Measurements from ENCODE around the gene UBE3A. TPM values are rescaled to one million over a fixed set of nuclear protein-coding genes. Genes with fewer than 3 reads are reported as not detected.

UBE3A gene
- 100 to 1,000 TPM; 115 to 140 TPM for total RNA-seq
- polyA plus RNA-seq = 100 to 1,000 TPM; 122 to 127 TPM

DNA sequence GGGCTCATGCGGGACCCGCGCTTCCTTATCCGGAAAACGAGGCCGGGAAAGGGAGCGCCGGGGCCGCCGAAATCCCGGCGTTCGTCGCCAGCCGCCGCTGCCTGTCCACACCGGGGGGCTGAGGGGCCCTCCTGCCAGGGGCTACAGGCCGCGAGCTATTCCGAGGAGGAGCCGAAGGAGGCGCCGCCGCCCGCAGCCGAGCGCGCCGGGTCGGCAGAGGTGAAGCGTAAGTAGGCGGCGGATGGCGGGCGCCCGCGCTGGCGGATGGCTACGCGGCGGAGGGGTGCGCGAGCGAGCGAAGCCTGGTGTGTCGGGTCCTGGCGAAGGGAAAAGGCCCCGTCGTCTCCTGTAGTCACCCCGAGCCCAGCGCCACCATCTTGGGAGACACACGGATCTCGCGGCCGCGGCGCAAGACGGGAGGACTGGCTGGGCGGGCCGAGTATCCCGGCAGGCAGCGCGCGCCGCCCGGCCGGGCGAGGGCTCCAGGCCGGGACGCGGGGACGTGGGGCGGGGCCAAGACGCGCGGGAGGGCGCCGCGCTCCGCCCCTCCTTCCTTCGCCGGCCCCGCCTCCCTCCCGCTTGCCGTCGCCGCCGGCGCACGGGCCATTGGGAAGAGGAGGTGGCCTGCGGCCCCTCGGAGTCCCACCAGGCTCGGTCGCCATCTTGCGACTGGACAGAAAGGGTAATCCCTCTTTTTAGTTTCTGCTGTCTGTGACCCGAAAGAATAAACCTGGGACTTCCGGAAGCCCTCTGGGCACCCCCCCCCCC is at the start of gene UBE3A:
UBE3A (minus strand) TSS at position 424 of the 768 bp plus-strand sequence. CDS start 29,917 bp downstream, outside the sequence.
- Histone ChIP-seq H3K4me3 (ENCODE audit: low read length in 2 of 2) (peak within 1 kb of the TSS; percentile 67 to 73), H3K9me3 (ENCODE audit: control insufficient read depth in 1 of 2, low read length in 2 of 2) (no peaks in the 10 kb centered on the region), H3K36me3 (ENCODE audit: insufficient read depth, low read length) (no peaks in the 10 kb centered on the region), H3K4me1 (ENCODE audit: insufficient read depth, low read length) (peaks cover 43% of the 10 kb centered on the region), H3K27me3 (ENCODE audit: insufficient read depth, low read length) (no peaks in the 10 kb centered on the region), H3K27ac (ENCODE audit: low read depth, low read length) (peak within 1 kb of the TSS; percentile 84)
- H3K4me1 Mint-ChIP-seq = peaks cover 33 to 43% (median 38%) of the 10 kb centered on the region in 4 donors
- no peaks in the 10 kb centered on the region for H3K27me3 Mint-ChIP-seq
- H3K27ac Mint-ChIP-seq = peak within 1 kb of the TSS; percentile 87 to 97 (median 94)
- intact Hi-C loops (cut with micrococcal nuclease) = loop anchor here (1.0 to 10.0 kb wide), 4 partner anchors 414 to 644 kb away; no protein-coding TSS in a partner anchor
- POLR2A ChIA-PET (ENCODE audit: partially characterized antibody) = interaction anchor here (0.7 to 1.7 kb wide), 6 partner anchors 10 to 644 kb away, joined by 3 to 8 read pairs (median 3); no protein-coding TSS in a partner anchor
- CTCF ChIA-PET (ENCODE audit: partially characterized antibody) = interaction anchor here (0.7 kb wide), 1 partner anchor 41 kb away, joined by 3 read pairs; no protein-coding TSS in a partner anchor
- peaks cover 4 to 8% of the 10 kb centered on the region in 2 donors for H3K36me3 Mint-ChIP-seq
- peak; percentile 85 to 90 (median 87) for DNase-seq
- no peaks in the 10 kb centered on the region for H3K9me3 Mint-ChIP-seq
- H3K4me3 Mint-ChIP-seq = peak within 1 kb of the TSS; percentile 85 to 98 (median 94)

DNA sequence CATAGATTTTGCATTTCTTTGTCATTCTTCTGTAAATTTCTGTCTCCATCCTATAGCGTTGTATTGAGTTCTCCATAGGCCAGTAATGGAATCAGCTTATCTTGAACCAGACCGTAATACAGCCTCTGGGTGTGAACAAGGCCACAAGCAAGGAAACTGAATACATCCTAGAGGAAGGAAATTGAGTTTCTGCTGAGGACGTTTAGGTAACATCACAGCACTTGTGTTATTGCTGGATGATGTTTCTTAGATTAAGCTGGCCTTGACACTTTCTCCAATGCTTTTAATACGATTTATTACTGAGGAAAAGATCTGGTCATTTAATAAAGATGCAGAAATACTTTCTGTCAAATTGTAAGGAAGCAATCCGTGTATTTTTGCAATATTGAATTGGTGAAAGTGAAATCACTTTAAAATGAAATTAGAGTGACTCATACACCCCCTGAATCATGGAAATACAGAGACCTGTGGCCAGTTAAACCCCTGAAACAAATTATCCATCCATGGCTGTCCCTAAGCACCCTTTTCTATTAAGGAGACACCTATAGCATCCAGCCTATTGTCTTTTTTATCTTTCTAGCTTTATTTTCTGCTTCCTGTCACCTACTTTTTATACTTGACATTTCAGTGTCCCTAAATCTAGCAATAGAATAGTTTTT is 48.5 kb upstream of the UBE3A start:
- Mint-ChIP-seq H3K36me3 (peaks cover 0 to 4% of the 10 kb centered on the region in 2 donors), H3K27me3 (peaks cover 0 to 7% of the 10 kb centered on the region in 2 donors), H3K4me3 (no peak overlapping the region), H3K4me1 (no peaks in the 10 kb centered on the region), H3K27ac (no peak overlapping the region), H3K9me3 (peaks cover 0 to 34% (median 22%) of the 10 kb centered on the region in 8 donors)
- Histone ChIP-seq H3K27me3 (ENCODE audit: insufficient read depth, low read length) (no peaks in the 10 kb centered on the region), H3K27ac (ENCODE audit: low read depth, low read length) (no peak overlapping the region), H3K4me1 (ENCODE audit: insufficient read depth, low read length) (no peaks in the 10 kb centered on the region), H3K36me3 (ENCODE audit: insufficient read depth, low read length) (no peaks in the 10 kb centered on the region), H3K4me3 (ENCODE audit: low read length in 2 of 2) (no peak overlapping the region), H3K9me3 (ENCODE audit: control insufficient read depth in 1 of 2, low read length in 2 of 2) (no peaks in the 10 kb centered on the region)
- CTCF ChIA-PET (ENCODE audit: partially characterized antibody) = no interaction called here
- no peak for DNase-seq
- POLR2A ChIA-PET (ENCODE audit: partially characterized antibody) = no interaction called here
- intact Hi-C loops (cut with micrococcal nuclease) = no loop called here

DNA sequence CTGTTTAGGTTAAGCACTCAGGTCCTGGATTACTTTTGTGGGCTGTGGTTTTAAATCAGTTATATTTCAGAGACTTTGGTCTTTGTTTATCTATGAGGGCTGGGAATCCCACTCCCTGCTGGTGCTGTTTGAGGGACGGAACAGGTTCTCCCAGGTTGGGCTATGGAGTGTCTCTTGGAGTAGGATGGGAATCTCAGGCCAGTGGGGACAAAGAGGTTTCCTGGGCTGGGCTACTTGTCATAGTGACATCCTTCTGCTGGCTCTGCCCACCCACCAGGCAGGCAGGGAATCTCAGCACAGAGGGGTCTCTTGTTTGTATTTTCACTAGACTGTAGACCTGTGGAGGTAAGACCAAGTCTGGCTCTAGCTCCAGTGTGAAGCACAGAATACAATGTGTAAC is 47.2 kb upstream of the UBE3A start:
- intact Hi-C loops (cut with micrococcal nuclease) = no loop called here
- H3K9me3 Mint-ChIP-seq = peaks cover 0 to 25% (median 16%) of the 10 kb centered on the region in 8 donors
- no peaks in the 10 kb centered on the region for H3K9me3 ChIP-seq (ENCODE audit: control insufficient read depth in 1 of 2, low read length in 2 of 2)
- H3K27ac ChIP-seq (ENCODE audit: low read depth, low read length) = no peak overlapping the region
- CTCF ChIA-PET (ENCODE audit: partially characterized antibody) = no interaction called here
- H3K36me3 ChIP-seq (ENCODE audit: insufficient read depth, low read length) = no peaks in the 10 kb centered on the region
- H3K4me3 ChIP-seq (ENCODE audit: low read length in 2 of 2) = no peak overlapping the region
- H3K27me3 Mint-ChIP-seq = peaks cover 0 to 7% of the 10 kb centered on the region in 2 donors
- no peak for DNase-seq
- H3K4me3 Mint-ChIP-seq = no peak overlapping the region
- H3K27me3 ChIP-seq (ENCODE audit: insufficient read depth, low read length) = no peaks in the 10 kb centered on the region
- no peak overlapping the region for H3K27ac Mint-ChIP-seq
- POLR2A ChIA-PET (ENCODE audit: partially characterized antibody) = no interaction called here
- H3K4me1 Mint-ChIP-seq = no peaks in the 10 kb centered on the region
- H3K4me1 ChIP-seq (ENCODE audit: insufficient read depth, low read length) = no peaks in the 10 kb centered on the region
- peaks cover 0 to 2% of the 10 kb centered on the region in 2 donors for H3K36me3 Mint-ChIP-seq

DNA sequence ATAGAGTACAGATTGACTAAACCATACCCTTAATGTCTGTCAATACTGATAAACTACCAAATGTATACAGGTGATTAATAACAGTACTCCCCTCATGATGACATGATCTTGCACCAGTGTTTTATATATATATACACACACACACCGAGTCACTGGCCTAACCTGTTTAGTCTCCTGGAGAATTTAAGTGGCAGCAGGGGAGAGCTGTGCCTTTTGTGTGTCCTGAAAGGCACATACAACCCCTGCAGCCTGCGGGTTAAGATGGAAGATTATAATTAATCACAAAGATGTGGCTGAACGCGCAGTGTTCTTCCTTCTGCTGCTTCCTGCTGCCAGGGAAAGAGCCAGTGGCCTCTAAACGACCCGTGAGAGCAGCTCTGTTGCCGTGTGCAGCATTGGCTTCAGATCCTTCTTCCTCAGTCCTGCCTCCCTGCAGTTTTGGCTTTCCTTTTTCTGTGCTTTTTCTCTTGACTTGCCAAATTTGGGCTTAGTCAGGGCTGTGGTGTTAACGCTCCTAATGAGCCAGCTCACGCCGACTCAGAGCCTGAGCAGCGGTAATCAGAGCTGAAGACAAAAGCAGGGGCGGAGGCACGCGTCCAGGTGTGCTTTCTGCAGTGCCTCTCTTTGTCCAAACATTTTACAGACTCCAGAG is 42.5 kb upstream of the UBE3A start:
- H3K4me1 Mint-ChIP-seq = no peaks in the 10 kb centered on the region
- peaks cover 0 to 3% (median 0%) of the 10 kb centered on the region in 8 donors for H3K9me3 Mint-ChIP-seq
- Histone ChIP-seq H3K4me3 (ENCODE audit: low read length in 2 of 2) (no peak overlapping the region), H3K27me3 (ENCODE audit: insufficient read depth, low read length) (no peaks in the 10 kb centered on the region), H3K9me3 (ENCODE audit: control insufficient read depth in 1 of 2, low read length in 2 of 2) (no peaks in the 10 kb centered on the region), H3K4me1 (ENCODE audit: insufficient read depth, low read length) (no peaks in the 10 kb centered on the region), H3K27ac (ENCODE audit: low read depth, low read length) (no peak overlapping the region), H3K36me3 (ENCODE audit: insufficient read depth, low read length) (no peaks in the 10 kb centered on the region)
- intact Hi-C loops (cut with micrococcal nuclease) = no loop called here
- no peak overlapping the region for H3K27ac Mint-ChIP-seq
- ChIA-PET CTCF (ENCODE audit: partially characterized antibody) (no interaction called here), POLR2A (ENCODE audit: partially characterized antibody) (no interaction called here)
- H3K4me3 Mint-ChIP-seq = no peak overlapping the region
- no peak for DNase-seq
- H3K36me3 Mint-ChIP-seq = no peaks in the 10 kb centered on the region
- H3K27me3 Mint-ChIP-seq = peaks cover 4% of the 10 kb centered on the region in 2 donors

DNA sequence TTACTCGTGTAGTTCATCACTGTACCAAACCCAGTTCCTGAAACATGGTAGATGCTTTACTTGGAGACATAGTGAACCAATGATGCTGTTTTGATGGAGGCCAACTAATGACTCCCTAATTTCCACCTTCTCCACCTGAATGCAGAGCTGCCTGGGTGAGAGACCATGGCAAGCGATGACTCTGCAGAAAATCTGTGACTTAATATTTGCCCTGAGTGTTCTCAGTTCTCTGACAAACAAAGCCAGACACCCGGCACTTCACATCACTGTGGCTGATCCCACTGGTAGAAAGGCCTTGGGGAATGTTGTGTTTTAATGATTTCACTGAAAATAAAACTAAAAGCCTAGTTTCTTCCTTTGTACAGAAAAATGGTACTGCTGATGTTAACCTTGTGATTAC is 39.5 kb upstream of the UBE3A start:
- ChIA-PET CTCF (ENCODE audit: partially characterized antibody) (no interaction called here), POLR2A (ENCODE audit: partially characterized antibody) (no interaction called here)
- Mint-ChIP-seq H3K27me3 (peaks cover 2 to 4% of the 10 kb centered on the region in 2 donors), H3K27ac (no peak overlapping the region), H3K9me3 (peaks cover 0 to 4% (median 0%) of the 10 kb centered on the region in 8 donors), H3K4me3 (no peak overlapping the region), H3K4me1 (no peaks in the 10 kb centered on the region), H3K36me3 (no peaks in the 10 kb centered on the region)
- H3K27ac ChIP-seq (ENCODE audit: low read depth, low read length) = no peak overlapping the region
- no peaks in the 10 kb centered on the region for H3K4me1 ChIP-seq (ENCODE audit: insufficient read depth, low read length)
- H3K9me3 ChIP-seq (ENCODE audit: control insufficient read depth in 1 of 2, low read length in 2 of 2) = no peaks in the 10 kb centered on the region
- no peaks in the 10 kb centered on the region for H3K36me3 ChIP-seq (ENCODE audit: insufficient read depth, low read length)
- no peak overlapping the region for H3K4me3 ChIP-seq (ENCODE audit: low read length in 2 of 2)
- intact Hi-C loops (cut with micrococcal nuclease) = no loop called here
- DNase-seq = no peak
- no peaks in the 10 kb centered on the region for H3K27me3 ChIP-seq (ENCODE audit: insufficient read depth, low read length)

DNA sequence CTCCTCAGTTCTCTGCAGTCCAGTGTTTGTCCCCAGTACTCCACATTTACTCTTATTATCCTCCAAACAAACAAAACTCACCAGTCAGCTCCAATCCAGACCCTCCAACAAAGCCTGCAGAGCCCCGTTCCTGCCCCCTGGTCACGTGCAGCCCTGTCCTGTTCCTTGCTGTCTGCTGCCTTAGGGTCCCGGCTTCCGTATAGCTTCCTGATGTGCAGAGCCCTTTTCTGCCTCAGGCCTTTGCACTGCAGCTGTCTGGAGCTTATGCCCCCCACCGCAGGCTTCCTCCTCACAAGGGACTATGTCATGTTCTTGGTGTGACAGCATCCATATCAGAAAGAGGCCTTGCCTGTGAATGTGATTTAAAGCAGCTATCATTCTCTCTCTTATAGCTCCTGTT is 39.0 kb upstream of the UBE3A start:
- Histone ChIP-seq H3K4me1 (ENCODE audit: insufficient read depth, low read length) (no peaks in the 10 kb centered on the region), H3K36me3 (ENCODE audit: insufficient read depth, low read length) (no peaks in the 10 kb centered on the region), H3K9me3 (ENCODE audit: control insufficient read depth in 1 of 2, low read length in 2 of 2) (no peaks in the 10 kb centered on the region), H3K27ac (ENCODE audit: low read depth, low read length) (no peak overlapping the region), H3K27me3 (ENCODE audit: insufficient read depth, low read length) (no peaks in the 10 kb centered on the region), H3K4me3 (ENCODE audit: low read length in 2 of 2) (no peak overlapping the region)
- Mint-ChIP-seq H3K36me3 (no peaks in the 10 kb centered on the region), H3K9me3 (peaks cover 0 to 4% (median 0%) of the 10 kb centered on the region in 8 donors), H3K27me3 (peaks cover 2 to 4% of the 10 kb centered on the region in 2 donors), H3K27ac (no peak overlapping the region), H3K4me3 (no peak overlapping the region), H3K4me1 (no peaks in the 10 kb centered on the region)
- ChIA-PET CTCF (ENCODE audit: partially characterized antibody) (no interaction called here), POLR2A (ENCODE audit: partially characterized antibody) (no interaction called here)
- DNase-seq = no peak
- intact Hi-C loops (cut with micrococcal nuclease) = no loop called here

DNA sequence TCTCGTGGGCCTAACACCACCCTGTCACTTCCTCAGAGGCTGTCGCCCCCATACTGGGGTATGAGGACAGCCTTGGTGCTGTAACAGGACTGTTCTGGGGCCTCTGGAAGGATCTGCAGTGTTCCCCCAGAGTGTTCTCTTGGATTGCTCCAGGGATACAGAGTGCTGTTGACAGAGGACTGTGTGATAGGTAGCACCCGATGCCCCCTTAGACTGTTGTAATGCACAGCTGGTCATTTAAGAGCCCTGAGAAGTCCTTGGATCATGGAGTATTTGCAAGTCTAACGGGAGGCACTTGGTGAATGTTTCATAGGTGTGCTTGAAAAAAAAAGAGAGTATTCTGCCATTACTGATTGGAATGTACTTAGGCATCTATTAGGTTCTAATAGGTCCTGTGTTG is 35.4 kb upstream of the UBE3A start:
- no peak overlapping the region for H3K27ac Mint-ChIP-seq
- intact Hi-C loops (cut with micrococcal nuclease) = no loop called here
- Histone ChIP-seq H3K9me3 (ENCODE audit: control insufficient read depth in 1 of 2, low read length in 2 of 2) (no peaks in the 10 kb centered on the region), H3K27ac (ENCODE audit: low read depth, low read length) (no peak overlapping the region), H3K36me3 (ENCODE audit: insufficient read depth, low read length) (no peaks in the 10 kb centered on the region), H3K4me3 (ENCODE audit: low read length in 2 of 2) (no peak overlapping the region), H3K4me1 (ENCODE audit: insufficient read depth, low read length) (no peaks in the 10 kb centered on the region), H3K27me3 (ENCODE audit: insufficient read depth, low read length) (no peaks in the 10 kb centered on the region)
- CTCF ChIA-PET (ENCODE audit: partially characterized antibody) = no interaction called here
- H3K36me3 Mint-ChIP-seq = no peaks in the 10 kb centered on the region
- no peaks in the 10 kb centered on the region for H3K4me1 Mint-ChIP-seq
- peaks cover 0 to 10% (median 6%) of the 10 kb centered on the region in 8 donors for H3K9me3 Mint-ChIP-seq
- H3K27me3 Mint-ChIP-seq = peaks cover 0 to 7% of the 10 kb centered on the region in 2 donors
- no peak overlapping the region for H3K4me3 Mint-ChIP-seq
- no peak for DNase-seq
- POLR2A ChIA-PET (ENCODE audit: partially characterized antibody) = no interaction called here

Measured in CD4-positive, alpha-beta memory T cell (primary cell).